HG02840 (cell line): ENCODE measurements around the gene VEZT.

Source experiments
- ATAC-seq: cut with Tn5 transposase; IDR thresholded peaks from one replicate; pipeline ENCODE4 v1.9.1; 2021; ENCODE audit warnings: mild to moderate bottlenecking, moderate library complexity, moderate number of reproducible peaks; ENCODE audit not compliant: unreplicated experiment, low FRiP score

Gene VEZT

GRCh38 chr12:95200128-95200894, 17.3 kb upstream of the VEZT start:
- ATAC-seq: no peak

- no peak for ATAC-seq
These were observed 16.4 kb upstream of the VEZT start for GRCh38 chr12:95201056-95201670.

- ATAC-seq: no peak
These were observed 14.7 kb upstream of the VEZT start for GRCh38 chr12:95202691-95203486.

GRCh38 chr12:95203487-95204030, 14.0 kb upstream of the VEZT start:
- ATAC-seq: no peak

GRCh38 chr12:95204141-95204866, 13.3 kb upstream of the VEZT start:
- ATAC-seq: no peak

- no peak for ATAC-seq
These were observed 12.5 kb upstream of the VEZT start for GRCh38 chr12:95205016-95205624.

GRCh38 chr12:95205685-95206084, 11.9 kb upstream of the VEZT start:
- ATAC-seq: no peak

- ATAC-seq: no peak
These were observed 10.7 kb upstream of the VEZT start for GRCh38 chr12:95206916-95207315.

GRCh38 chr12:95207407-95207806, 10.2 kb upstream of the VEZT start:
- ATAC-seq: no peak

- ATAC-seq: no peak
These were observed 8.9 kb upstream of the VEZT start for GRCh38 chr12:95208678-95209077.

GRCh38 chr12:95212586-95212985, 5.0 kb upstream of the VEZT start:
- ATAC-seq: no peak

- no peak for ATAC-seq
These were observed 4.5 kb upstream of the VEZT start for GRCh38 chr12:95213119-95213518.

- no peak for ATAC-seq
These were observed 3.7 kb upstream of the VEZT start for GRCh38 chr12:95213928-95214327.

GRCh38 chr12:95214466-95214865, 3.1 kb upstream of the VEZT start:
- ATAC-seq: no peak

GRCh38 chr12:95215949-95216348, 1.7 kb upstream of the VEZT start:
- ATAC-seq: no peak

GRCh38 chr12:95216711-95217376, 763 bp upstream of the VEZT start:
- ATAC-seq: peak; percentile 31

- ATAC-seq: no peak
These were observed 835 bp downstream of the VEZT start for GRCh38 chr12:95218150-95219133.

GRCh38 chr12:95220190-95220589, 2.6 kb downstream of the VEZT start:
- no peak for ATAC-seq
